WERI-Rb-1 (cell line): ENCODE data around the gene ADAM33.

Source experiments
- DNase-seq: peaks from one replicate; pipeline ENCODE4 v3.0.0-alpha.2; 2020
- H3K27ac ChIP-seq: fragments of 250-450 bp; sonication (Bioruptor Pico); 2 replicates; pipeline ENCODE4 v1.5.1; 2020; ENCODE audit warnings: mild to moderate bottlenecking, moderate library complexity
- H3K27me3 ChIP-seq: fragments of 250-450 bp; sonication (Bioruptor Pico); 2 replicates; pipeline ENCODE4 v1.5.1; 2021; ENCODE audit warnings: mild to moderate bottlenecking, low read depth, moderate library complexity; ENCODE audit not compliant: insufficient read depth, severe bottlenecking
- H3K36me3 ChIP-seq: fragments of 250-450 bp; sonication (Bioruptor Pico); 2 replicates; pipeline ENCODE4 v1.5.1; 2020; ENCODE audit warnings: mild to moderate bottlenecking, moderate library complexity
- H3K4me3 ChIP-seq: 2 replicates; pipeline ENCODE4 v1.5.1; 2011; ENCODE audit warnings: low read depth, mild to moderate bottlenecking, control low read depth, low read length
- H3K9me3 ChIP-seq: fragments of 250-450 bp; sonication (Bioruptor Pico); 2 replicates; pipeline ENCODE4 v1.5.1; 2021; ENCODE audit warnings: mild to moderate bottlenecking, moderate library complexity; ENCODE audit not compliant: severe bottlenecking
- TF ChIP-seq, protein P1 (sequence below): IDR thresholded peaks from 2 replicates; pipeline ENCODE4 v1.5.1; 2011; ENCODE audit warnings: low read depth, mild to moderate bottlenecking, control low read depth, inconsistent platforms, low read length

The ADAM33 gene

GRCh38 chr20:3720068-3720467 is 38.3 kb upstream of the ADAM33 start:
- Histone ChIP-seq H3K4me3 (no peak overlapping the region), H3K36me3 (no peaks in the 10 kb centered on the region), H3K27ac (no peak overlapping the region), H3K27me3 (no peaks in the 10 kb centered on the region), H3K9me3 (no peaks in the 10 kb centered on the region)
- TF ChIP-seq, protein P1, sequence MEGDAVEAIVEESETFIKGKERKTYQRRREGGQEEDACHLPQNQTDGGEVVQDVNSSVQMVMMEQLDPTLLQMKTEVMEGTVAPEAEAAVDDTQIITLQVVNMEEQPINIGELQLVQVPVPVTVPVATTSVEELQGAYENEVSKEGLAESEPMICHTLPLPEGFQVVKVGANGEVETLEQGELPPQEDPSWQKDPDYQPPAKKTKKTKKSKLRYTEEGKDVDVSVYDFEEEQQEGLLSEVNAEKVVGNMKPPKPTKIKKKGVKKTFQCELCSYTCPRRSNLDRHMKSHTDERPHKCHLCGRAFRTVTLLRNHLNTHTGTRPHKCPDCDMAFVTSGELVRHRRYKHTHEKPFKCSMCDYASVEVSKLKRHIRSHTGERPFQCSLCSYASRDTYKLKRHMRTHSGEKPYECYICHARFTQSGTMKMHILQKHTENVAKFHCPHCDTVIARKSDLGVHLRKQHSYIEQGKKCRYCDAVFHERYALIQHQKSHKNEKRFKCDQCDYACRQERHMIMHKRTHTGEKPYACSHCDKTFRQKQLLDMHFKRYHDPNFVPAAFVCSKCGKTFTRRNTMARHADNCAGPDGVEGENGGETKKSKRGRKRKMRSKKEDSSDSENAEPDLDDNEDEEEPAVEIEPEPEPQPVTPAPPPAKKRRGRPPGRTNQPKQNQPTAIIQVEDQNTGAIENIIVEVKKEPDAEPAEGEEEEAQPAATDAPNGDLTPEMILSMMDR: no peak
- DNase-seq: no peak

DNA sequence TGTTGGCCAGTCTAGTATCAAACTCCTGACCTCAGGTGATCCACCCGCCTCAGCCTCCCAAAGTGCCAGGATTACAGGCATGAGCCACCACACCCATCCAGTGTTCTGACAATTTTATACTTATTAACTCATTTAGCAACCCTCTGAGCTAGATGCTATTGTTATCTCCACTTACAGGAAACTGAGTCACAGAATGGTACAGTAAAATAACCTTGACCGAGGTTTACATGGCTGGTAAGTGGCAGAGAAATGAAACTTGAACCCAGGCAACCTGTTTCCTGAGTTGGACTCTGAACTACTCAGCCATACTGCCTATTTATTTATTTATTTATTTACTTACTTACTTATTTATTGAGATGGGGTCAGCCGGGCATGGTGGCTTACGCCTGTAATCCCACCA is 37.2 kb upstream of the ADAM33 start:
- H3K4me3 ChIP-seq: no peak overlapping the region
- no peaks in the 10 kb centered on the region for H3K27me3 ChIP-seq
- TF ChIP-seq, protein P1: no peak
- no peaks in the 10 kb centered on the region for H3K36me3 ChIP-seq
- no peak overlapping the region for H3K27ac ChIP-seq
- no peak for DNase-seq
- no peaks in the 10 kb centered on the region for H3K9me3 ChIP-seq

DNA sequence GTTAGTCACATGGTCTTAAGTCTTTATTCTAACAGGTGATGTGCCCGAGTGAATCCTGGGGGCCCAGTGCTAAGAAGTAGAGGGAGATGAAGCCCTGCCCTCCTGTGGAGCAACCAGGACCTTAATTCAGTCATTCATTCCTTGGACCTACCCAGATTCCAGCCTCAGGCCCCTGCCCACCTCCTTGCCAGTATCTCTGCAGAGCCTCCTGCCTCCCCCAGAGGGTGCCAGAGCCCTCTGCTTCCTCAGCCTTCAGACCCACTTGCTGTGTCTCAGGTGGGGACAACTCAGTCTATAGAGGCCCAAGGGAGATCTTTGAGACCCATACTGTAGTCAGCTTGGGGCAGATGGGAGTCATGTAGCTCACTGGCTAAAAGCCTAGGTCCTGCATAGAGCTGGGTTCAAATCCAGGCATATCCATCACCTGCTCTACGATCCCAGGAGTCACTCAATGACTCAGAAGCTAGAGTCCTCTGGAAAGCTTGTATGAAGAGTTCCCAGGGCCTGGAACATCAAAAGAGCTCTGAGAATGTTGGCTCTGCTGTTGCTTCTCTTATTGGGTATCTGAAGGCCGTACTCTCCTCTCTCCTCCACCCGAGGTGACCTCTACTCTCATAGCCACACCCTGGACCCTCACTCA is 34.5 kb upstream of the ADAM33 start:
- peak; percentile 79 for DNase-seq
- no peak overlapping the region for H3K4me3 ChIP-seq
- no peak overlapping the region for H3K27ac ChIP-seq
- no peaks in the 10 kb centered on the region for H3K9me3 ChIP-seq
- no peaks in the 10 kb centered on the region for H3K36me3 ChIP-seq
- TF ChIP-seq, protein P1: peak; percentile 91
- no peaks in the 10 kb centered on the region for H3K27me3 ChIP-seq

DNA sequence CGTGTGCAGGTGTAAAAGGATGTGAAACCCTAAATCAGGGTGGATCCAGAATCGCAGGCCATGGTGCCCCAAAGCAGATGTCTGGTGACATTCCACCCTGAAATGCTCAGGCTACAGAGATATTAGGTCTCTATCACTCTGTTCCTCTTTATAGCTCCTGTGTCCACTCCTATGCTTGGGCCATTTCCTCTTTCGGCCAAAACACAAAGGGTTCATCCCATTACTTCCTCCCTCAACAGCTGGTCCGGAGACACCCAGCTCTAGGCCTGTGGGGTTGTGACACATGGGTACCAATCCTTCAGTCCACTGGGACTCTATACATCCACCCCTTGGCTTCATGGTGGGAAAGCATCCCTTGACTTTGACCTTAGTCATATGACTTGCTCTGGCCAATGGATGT is 32.3 kb upstream of the ADAM33 start:
- TF ChIP-seq, protein P1: no peak
- Histone ChIP-seq H3K9me3 (no peaks in the 10 kb centered on the region), H3K27me3 (no peaks in the 10 kb centered on the region), H3K27ac (no peak overlapping the region), H3K36me3 (no peaks in the 10 kb centered on the region), H3K4me3 (no peak overlapping the region)
- no peak for DNase-seq

GRCh38 chr20:3712279-3712873 is 30.6 kb upstream of the ADAM33 start, which contains the start of gene SIGLEC1:
TSS of gene SIGLEC1 (minus strand) at chr20:3712600. CDS start at chr20:3707128, 5,472 bp downstream.
- H3K27ac ChIP-seq: no peak within 1 kb of the TSS
- TF ChIP-seq, protein P1: no peak
- no peak for DNase-seq
- no peaks in the 10 kb centered on the region for H3K36me3 ChIP-seq
- H3K4me3 ChIP-seq: no peak within 1 kb of the TSS
- no peaks in the 10 kb centered on the region for H3K27me3 ChIP-seq
- H3K9me3 ChIP-seq: no peaks in the 10 kb centered on the region

GRCh38 chr20:3711484-3711941 is 29.7 kb upstream of the ADAM33 start:
- Histone ChIP-seq H3K4me3 (no peak overlapping the region), H3K36me3 (no peaks in the 10 kb centered on the region), H3K27ac (no peak overlapping the region), H3K27me3 (no peaks in the 10 kb centered on the region), H3K9me3 (no peaks in the 10 kb centered on the region)
- no peak for DNase-seq
- TF ChIP-seq, protein P1: no peak
